ENCODE data around the gene TBX19. TPM values are rescaled to one million over a fixed set of nuclear protein-coding genes. Genes with fewer than 3 reads are reported as not detected.
A peak's percentile ranks its signal among the peaks of the same experiment; 100 is the strongest.

Gene TBX19
- total RNA-seq, 1 donor from 2014 or later, result 3.1 TPM

DNA sequence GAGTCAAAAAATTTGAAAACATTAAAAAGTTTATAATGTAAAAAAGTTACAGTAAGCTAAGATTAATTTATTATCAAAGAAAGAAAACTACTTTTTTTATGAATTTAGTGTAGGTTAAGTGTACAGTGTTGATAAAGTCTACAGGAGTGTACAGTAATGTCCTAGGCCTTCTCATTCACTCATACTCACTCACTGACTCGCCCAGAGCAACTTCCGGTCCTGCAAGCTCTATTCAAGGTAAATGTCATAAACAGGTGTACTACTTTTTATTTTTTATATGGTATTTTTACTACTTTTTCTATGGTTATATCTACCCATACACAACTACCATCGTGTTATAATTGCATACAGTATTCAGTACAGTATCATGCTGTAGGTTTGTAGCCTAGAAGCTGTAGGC, 49.6 kb downstream of the TBX19 start:
- no peaks in the 10 kb centered on the region for H3K9me3 Mint-ChIP-seq
- no peak overlapping the region for H3K27ac ChIP-seq
- no peaks in the 10 kb centered on the region for H4K20me1 ChIP-seq (ENCODE audit: low read depth)
- H3K4me3 Mint-ChIP-seq, result no peak overlapping the region
- peaks cover 11% of the 10 kb centered on the region for H3K4me1 Mint-ChIP-seq
- H3K36me3 ChIP-seq, result no peaks in the 10 kb centered on the region
- H3K36me3 Mint-ChIP-seq, result no peaks in the 10 kb centered on the region
- no peaks in the 10 kb centered on the region for H3K9me3 ChIP-seq (ENCODE audit: low read depth)
- H3F3A ChIP-seq (ENCODE audit: low read depth), result peaks cover 8% of the 10 kb centered on the region
- H3K4me2 ChIP-seq, result no peak overlapping the region
- no peak overlapping the region for H3K4me3 ChIP-seq
- H3K27ac Mint-ChIP-seq, result no peak overlapping the region
- no peaks in the 10 kb centered on the region for H3K27me3 ChIP-seq
- no peak for DNase-seq (ENCODE audit: low spot score)
- H3K4me1 ChIP-seq, result peaks cover 14% of the 10 kb centered on the region
- no peaks in the 10 kb centered on the region for H3K79me2 ChIP-seq (ENCODE audit: low read depth)
- H3K27me3 Mint-ChIP-seq (ENCODE audit: insufficient read depth, low read depth), result no peaks in the 10 kb centered on the region
- H2AFZ ChIP-seq (replicated peaks), result no peak overlapping the region
- no peak overlapping the region for H3K9ac ChIP-seq
- TF ChIP-seq EZH2 (IDR thresholded peaks at IDR 0.05) (no peak), EZH2phosphoT487 (IDR thresholded peaks at IDR 0.05) (no peak)
- TF ChIP-seq, protein P1, sequence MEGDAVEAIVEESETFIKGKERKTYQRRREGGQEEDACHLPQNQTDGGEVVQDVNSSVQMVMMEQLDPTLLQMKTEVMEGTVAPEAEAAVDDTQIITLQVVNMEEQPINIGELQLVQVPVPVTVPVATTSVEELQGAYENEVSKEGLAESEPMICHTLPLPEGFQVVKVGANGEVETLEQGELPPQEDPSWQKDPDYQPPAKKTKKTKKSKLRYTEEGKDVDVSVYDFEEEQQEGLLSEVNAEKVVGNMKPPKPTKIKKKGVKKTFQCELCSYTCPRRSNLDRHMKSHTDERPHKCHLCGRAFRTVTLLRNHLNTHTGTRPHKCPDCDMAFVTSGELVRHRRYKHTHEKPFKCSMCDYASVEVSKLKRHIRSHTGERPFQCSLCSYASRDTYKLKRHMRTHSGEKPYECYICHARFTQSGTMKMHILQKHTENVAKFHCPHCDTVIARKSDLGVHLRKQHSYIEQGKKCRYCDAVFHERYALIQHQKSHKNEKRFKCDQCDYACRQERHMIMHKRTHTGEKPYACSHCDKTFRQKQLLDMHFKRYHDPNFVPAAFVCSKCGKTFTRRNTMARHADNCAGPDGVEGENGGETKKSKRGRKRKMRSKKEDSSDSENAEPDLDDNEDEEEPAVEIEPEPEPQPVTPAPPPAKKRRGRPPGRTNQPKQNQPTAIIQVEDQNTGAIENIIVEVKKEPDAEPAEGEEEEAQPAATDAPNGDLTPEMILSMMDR (IDR thresholded peaks at IDR 0.05), result no peak

DNA sequence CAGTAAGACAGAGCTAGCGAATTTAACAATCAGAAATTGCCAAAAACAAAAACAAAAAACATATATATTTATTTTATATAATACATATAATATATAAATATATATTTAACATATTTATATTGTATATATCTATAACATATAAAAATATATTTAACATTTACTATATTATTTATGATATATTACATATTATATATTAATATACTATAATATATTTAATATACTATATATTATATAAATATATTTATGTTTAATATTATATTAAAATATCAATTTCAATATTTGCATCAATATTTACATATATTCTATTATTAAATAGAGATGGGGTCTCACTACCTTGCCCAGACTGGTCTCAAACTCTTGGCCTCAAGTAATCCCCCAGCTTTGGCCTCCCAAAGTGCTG, 50.9 kb downstream of the TBX19 start:
- Histone ChIP-seq H2AFZ (replicated peaks) (no peak overlapping the region), H3K4me3 (no peak overlapping the region), H3K9me3 (ENCODE audit: low read depth) (no peaks in the 10 kb centered on the region), H3F3A (ENCODE audit: low read depth) (peaks cover 8% of the 10 kb centered on the region), H3K4me1 (peaks cover 14% of the 10 kb centered on the region), H3K36me3 (no peaks in the 10 kb centered on the region), H4K20me1 (ENCODE audit: low read depth) (no peaks in the 10 kb centered on the region), H3K9ac (no peak overlapping the region), H3K27ac (no peak overlapping the region), H3K4me2 (no peak overlapping the region), H3K79me2 (ENCODE audit: low read depth) (no peaks in the 10 kb centered on the region), H3K27me3 (no peaks in the 10 kb centered on the region)
- H3K9me3 Mint-ChIP-seq, result no peaks in the 10 kb centered on the region
- H3K4me3 Mint-ChIP-seq, result no peak overlapping the region
- TF ChIP-seq EZH2phosphoT487 (IDR thresholded peaks at IDR 0.05), result no peak
- TF ChIP-seq EZH2 (IDR thresholded peaks at IDR 0.05), result no peak
- TF ChIP-seq, protein P1 (IDR thresholded peaks at IDR 0.05), result no peak
- no peaks in the 10 kb centered on the region for H3K36me3 Mint-ChIP-seq
- H3K27me3 Mint-ChIP-seq (ENCODE audit: insufficient read depth, low read depth), result peaks cover 2% of the 10 kb centered on the region
- no peak for DNase-seq (ENCODE audit: low spot score)
- H3K4me1 Mint-ChIP-seq, result peaks cover 11% of the 10 kb centered on the region
- no peak overlapping the region for H3K27ac Mint-ChIP-seq

DNA sequence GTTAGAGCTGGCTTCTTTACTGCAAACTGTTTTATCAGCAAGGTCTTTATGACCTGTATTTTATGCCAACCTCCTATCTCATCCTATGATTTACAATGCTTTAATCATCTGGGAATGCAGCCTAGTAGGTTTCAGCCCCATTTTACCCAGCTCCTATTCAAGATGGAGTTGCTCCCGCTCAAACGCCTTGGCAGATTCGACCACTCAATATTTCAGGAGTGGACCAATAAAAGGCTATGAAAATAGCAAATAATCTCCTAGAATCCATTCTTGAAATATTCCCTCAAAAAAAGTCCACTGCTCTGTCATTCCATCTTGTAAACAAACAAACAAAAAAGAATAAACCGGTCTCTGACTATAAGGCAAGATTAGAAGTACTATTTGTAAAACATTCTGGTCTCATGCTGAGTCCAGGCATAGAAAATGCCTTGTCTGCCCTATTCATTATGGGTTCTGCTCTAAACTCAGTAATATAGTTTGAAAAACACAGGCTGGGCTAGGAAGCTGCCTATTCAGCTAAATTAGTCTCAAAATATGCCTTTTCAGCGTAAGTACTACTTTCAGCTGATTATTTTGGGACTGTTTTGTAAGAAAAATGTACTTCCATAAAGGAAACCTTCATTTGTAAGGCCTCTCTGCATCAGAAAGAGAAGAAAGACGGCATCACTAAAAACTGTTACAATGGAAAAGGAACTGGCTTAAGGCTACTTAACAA, 53.0 kb downstream of the TBX19 start:
- Mint-ChIP-seq H3K27me3 (ENCODE audit: insufficient read depth, low read depth) (peaks cover 5% of the 10 kb centered on the region), H3K4me1 (peaks cover 11% of the 10 kb centered on the region), H3K36me3 (no peaks in the 10 kb centered on the region), H3K27ac (no peak overlapping the region), H3K4me3 (no peak overlapping the region), H3K9me3 (peaks cover 3% of the 10 kb centered on the region)
- Histone ChIP-seq H3K9ac (no peak overlapping the region), H4K20me1 (ENCODE audit: low read depth) (no peaks in the 10 kb centered on the region), H3K36me3 (no peaks in the 10 kb centered on the region), H3K4me2 (peak overlapping the region; percentile 5), H3K9me3 (ENCODE audit: low read depth) (no peaks in the 10 kb centered on the region), H2AFZ (replicated peaks) (peak overlapping the region; percentile 45), H3F3A (ENCODE audit: low read depth) (peaks cover 8% of the 10 kb centered on the region), H3K4me1 (peaks cover 14% of the 10 kb centered on the region), H3K27ac (peak overlapping the region; percentile 1), H3K4me3 (no peak overlapping the region), H3K27me3 (no peaks in the 10 kb centered on the region), H3K79me2 (ENCODE audit: low read depth) (no peaks in the 10 kb centered on the region)
- TF ChIP-seq EZH2phosphoT487 (IDR thresholded peaks at IDR 0.05) (no peak), EZH2 (IDR thresholded peaks at IDR 0.05) (no peak)
- TF ChIP-seq, protein P1 (IDR thresholded peaks at IDR 0.05), result no peak
- peak; percentile 9 for DNase-seq (ENCODE audit: low spot score)
